ENCODE results near the gene CXorf65.

The CXorf65 gene

GRCh38 chrX:71103110-71103983 is 3.2 kb downstream of the CXorf65 start:
- no peaks in the 10 kb centered on the region for H3K36me3 ChIP-seq
- H3K27ac ChIP-seq: peak overlapping the region; percentile 70
- no peaks in the 10 kb centered on the region for H3K9me3 ChIP-seq (ENCODE audit: severe bottlenecking)
- DNase-seq: peak; percentile 75
- TF ChIP-seq CTCF (IDR thresholded peaks at IDR 0.05; ENCODE audit: low read depth, low read length): no peak
- no peak overlapping the region for H3K4me3 ChIP-seq (ENCODE audit: low read depth, low read length)
- peaks cover 8% of the 10 kb centered on the region for H3K27me3 ChIP-seq (ENCODE audit: insufficient read depth, low read depth, severe bottlenecking)

- TF ChIP-seq CTCF (IDR thresholded peaks at IDR 0.05; ENCODE audit: low read depth, low read length): no peak
- peaks cover 12% of the 10 kb centered on the region for H3K27me3 ChIP-seq (ENCODE audit: insufficient read depth, low read depth, severe bottlenecking)
- peak overlapping the region; percentile 70 for H3K27ac ChIP-seq
Measured at GRCh38 chrX:71102292-71102691, 4.2 kb downstream of the CXorf65 start.

GRCh38 chrX:71100581-71101505 is 5.7 kb downstream of the CXorf65 start:
- no peak overlapping the region for H3K4me3 ChIP-seq (ENCODE audit: low read depth, low read length)
- DNase-seq: no peak

More at GRCh38 chrX:71102292-71102691, 4.2 kb downstream of the CXorf65 start:
- Histone ChIP-seq H3K9me3 (ENCODE audit: severe bottlenecking) (no peaks in the 10 kb centered on the region), H3K36me3 (no peaks in the 10 kb centered on the region), H3K4me3 (ENCODE audit: low read depth, low read length) (no peak overlapping the region)
- DNase-seq: no peak

GRCh38 chrX:71099736-71100135 is 6.8 kb downstream of the CXorf65 start:
- no peaks in the 10 kb centered on the region for H3K9me3 ChIP-seq (ENCODE audit: severe bottlenecking)
- H3K36me3 ChIP-seq: no peaks in the 10 kb centered on the region
- no peak for DNase-seq
- no peak overlapping the region for H3K27ac ChIP-seq
- H3K4me3 ChIP-seq (ENCODE audit: low read depth, low read length): no peak overlapping the region
- peaks cover 28% of the 10 kb centered on the region for H3K27me3 ChIP-seq (ENCODE audit: insufficient read depth, low read depth, severe bottlenecking)
- TF ChIP-seq CTCF (IDR thresholded peaks at IDR 0.05; ENCODE audit: low read depth, low read length): no peak

More at GRCh38 chrX:71100581-71101505, 5.7 kb downstream of the CXorf65 start:
- peaks cover 20% of the 10 kb centered on the region for H3K27me3 ChIP-seq (ENCODE audit: insufficient read depth, low read depth, severe bottlenecking)
- TF ChIP-seq CTCF (IDR thresholded peaks at IDR 0.05; ENCODE audit: low read depth, low read length): no peak
- H3K36me3 ChIP-seq: no peaks in the 10 kb centered on the region
- H3K27ac ChIP-seq: no peak overlapping the region
- no peaks in the 10 kb centered on the region for H3K9me3 ChIP-seq (ENCODE audit: severe bottlenecking)

GRCh38 chrX:71098951-71099506 is 7.5 kb downstream of the CXorf65 start:
- H3K9me3 ChIP-seq (ENCODE audit: severe bottlenecking): no peaks in the 10 kb centered on the region
- no peak overlapping the region for H3K27ac ChIP-seq
- peaks cover 30% of the 10 kb centered on the region for H3K27me3 ChIP-seq (ENCODE audit: insufficient read depth, low read depth, severe bottlenecking)
- DNase-seq: no peak
- no peak overlapping the region for H3K4me3 ChIP-seq (ENCODE audit: low read depth, low read length)
- TF ChIP-seq CTCF (IDR thresholded peaks at IDR 0.05; ENCODE audit: low read depth, low read length): no peak
- no peaks in the 10 kb centered on the region for H3K36me3 ChIP-seq
